K562 (cell line): ENCODE results near the gene CSTF2T. TPM values are rescaled to one million over a fixed set of nuclear protein-coding genes. Genes with fewer than 3 reads are reported as not detected.

Experiments used
- ARID1B ChIP-seq: fragments of 450-650 bp; IDR thresholded peaks from 2 replicates; pipeline ENCODE4 v1.6.1; 2016; ENCODE audit warnings: antibody characterized with exemption, mild to moderate bottlenecking, inconsistent platforms
- BRD4 ChIP-seq: fragments of 200-600 bp; sonication (generic); IDR thresholded peaks from 2 replicates; pipeline ENCODE4 v1.6.1; 2017; ENCODE audit warnings: inconsistent platforms
- BRF2 ChIP-seq: IDR thresholded peaks from 3 replicates; pipeline ENCODE4 v1.6.1; 2011; ENCODE audit warnings: borderline replicate concordance, mild to moderate bottlenecking; ENCODE audit not compliant: insufficient read length, insufficient read depth
- CBFB ChIP-seq: sonication (generic); formaldehyde crosslinking; IDR thresholded peaks from 2 replicates; pipeline ENCODE4 v1.4.0; 2020; ENCODE audit warnings: mild to moderate bottlenecking, missing genetic modification reagents
- CREBBP ChIP-seq: IDR thresholded peaks from one replicate; pipeline ENCODE4 v1.6.1; 2012; ENCODE audit warnings: low read depth, mild to moderate bottlenecking, control low read depth, inconsistent platforms, low read length
- DPF2 ChIP-seq: fragments of 450-650 bp; IDR thresholded peaks from 2 replicates; pipeline ENCODE4 v1.6.1; 2016
- FOXK2 ChIP-seq, 2 experiments: fragments of 450-650 bp; IDR thresholded peaks in 1 of 2; conservative IDR thresholded peaks in 1 of 2; 2 replicates each; pipeline ENCODE4 v1.6.1; 2016; ENCODE audit warnings: low read depth in 2 of 2, mild to moderate bottlenecking in 1 of 2
- GMEB1 ChIP-seq: fragments of 250-450 bp; sonication (Bioruptor Pico); IDR thresholded peaks from 2 replicates; pipeline ENCODE4 v1.4.0; 2020; ENCODE audit warnings: mild to moderate bottlenecking
- HOXB6 ChIP-seq: fragments of 250-450 bp; sonication (Bioruptor Pico); IDR thresholded peaks from 2 replicates; pipeline ENCODE4 v1.5.1; 2022; ENCODE audit warnings: mild to moderate bottlenecking, borderline replicate concordance
- JUNB ChIP-seq: fragments of 450-650 bp; formaldehyde crosslinking; conservative IDR thresholded peaks from 2 replicates; pipeline ENCODE4 v1.4.0; 2020; ENCODE audit warnings: mild to moderate bottlenecking
- MAFF ChIP-seq: IDR thresholded peaks from 2 replicates; pipeline ENCODE4 v1.6.1; 2012; ENCODE audit warnings: low read length, improper control_type of control experiment
- MAFG ChIP-seq: fragments of 450-650 bp; conservative IDR thresholded peaks from 2 replicates; pipeline ENCODE4 v1.6.1; 2016; ENCODE audit warnings: missing genetic modification characterization, missing compliant biosample characterization
- MAFK ChIP-seq: IDR thresholded peaks from 2 replicates; pipeline ENCODE4 v1.6.1; 2011; ENCODE audit warnings: low read length, improper control_type of control experiment
- NFE2 ChIP-seq: IDR thresholded peaks from 2 replicates; pipeline ENCODE4 v1.6.1; 2014; ENCODE audit warnings: antibody characterized with exemption, low read depth
- NUFIP1 ChIP-seq: fragments of 450-650 bp; IDR thresholded peaks from 2 replicates; pipeline ENCODE4 v1.6.1; 2018; ENCODE audit not compliant: partially characterized antibody
- PRDM10 ChIP-seq: fragments of 450-650 bp; IDR thresholded peaks from 2 replicates; pipeline ENCODE4 v1.6.1; 2018; ENCODE audit not compliant: partially characterized antibody
- SMARCA4 ChIP-seq: fragments of 450-650 bp; IDR thresholded peaks from 2 replicates; pipeline ENCODE4 v1.6.1; 2016
- YBX1 ChIP-seq: fragments of 450-650 bp; IDR thresholded peaks from 2 replicates; pipeline ENCODE4 v1.7.1; 2016; ENCODE audit warnings: mild to moderate bottlenecking
- YY1 ChIP-seq, 3 experiments: IDR thresholded peaks; 2 replicates each; pipeline ENCODE4 v1.6.1; 2011; ENCODE audit warnings: low read length in 2 of 3, mild to moderate bottlenecking in 2 of 3, moderate library complexity in 2 of 3, borderline replicate concordance in 1 of 3, control low read depth in 1 of 3, low read depth in 1 of 3; ENCODE audit not compliant: insufficient read depth in 3 of 3, insufficient replicate concordance in 2 of 3, control insufficient read depth in 1 of 3, insufficient read length in 1 of 3; ENCODE audit errors: extremely low read depth in 1 of 3
- ZBTB43 ChIP-seq: sonication (generic); formaldehyde crosslinking; IDR thresholded peaks from 2 replicates; pipeline ENCODE4 v1.8.0; 2023; ENCODE audit warnings: mild to moderate bottlenecking, missing genetic modification reagents
- ZKSCAN3 ChIP-seq: fragments of 250-450 bp; sonication (Bioruptor Pico); IDR thresholded peaks from 2 replicates; pipeline ENCODE4 v1.4.0; 2020
- ZNF133 ChIP-seq: fragments of 250-450 bp; sonication (Bioruptor Pico); IDR thresholded peaks from 2 replicates; pipeline ENCODE4 v1.4.0; 2020; ENCODE audit warnings: mild to moderate bottlenecking
- ZNF778 ChIP-seq: fragments of 450-650 bp; formaldehyde crosslinking; IDR thresholded peaks from 2 replicates; pipeline ENCODE4 v1.4.0; 2020; ENCODE audit warnings: mild to moderate bottlenecking, moderate library complexity
- polyA plus RNA-seq, 8 experiments: library from polyadenylated mRNA; depleted of rRNA in 4 of 8; stranded (reverse) in 5 of 8; unstranded in 3 of 8; fragments of >200 nt; fragmentation: Nextera tagmentation in 2 of 8; fragmentation: Illumina TruSeq in 1 of 8; extraction: Ambion mirVana in 2 of 8; extraction: Trizol in 1 of 8; gene quantifications; 2 replicates each; pipeline versions ENCODE4 v1.2.1 to v1.2.3, GENCODE V29; 2011 to 2014; ENCODE audit warnings: inconsistent platforms in 1 of 8, missing spikeins in 1 of 8
- total RNA-seq, 7 experiments: library from RNA; depleted of rRNA in 6 of 7; stranded (reverse); fragments of >200 nt in 6 of 7; fragmentation: Illumina TruSeq in 2 of 7; extraction: Trizol in 2 of 7; gene quantifications; 2 replicates each; pipeline versions ENCODE4 v1.2.1 to v1.2.3, GENCODE V29; 2011 to 2021; ENCODE audit warnings: low replicate concordance in 1 of 7

The CSTF2T gene
- total and polyA plus RNA-seq, 9 of the 15 experiments (the other 6 are each of a cell fraction or from before 2014, with no cell fraction given) = 10.3 to 32.4 (median 24.2) TPM

GRCh38 chr10:51691135-51691534 lies 8.3 kb downstream of the CSTF2T start (continued):
- TF ChIP-seq PRDM10 = peak; percentile 22
- peak; percentile 61 for TF ChIP-seq ARID1B
- no peak for TF ChIP-seq YBX1
- peak; percentile 84 for TF ChIP-seq DPF2
- no peak for TF ChIP-seq YY1 (IDR thresholded peaks at IDR 0.05; ENCODE audit: borderline replicate concordance in 1 of 3, control insufficient read depth in 1 of 3, extremely low read depth in 1 of 3, insufficient read depth in 3 of 3, insufficient read length in 1 of 3, insufficient replicate concordance in 2 of 3, low read depth in 1 of 3, low read length in 2 of 3)
- no peak for TF ChIP-seq ZKSCAN3 (CRISPR knock-in tag)
- TF ChIP-seq CBFB = no peak
- TF ChIP-seq ZNF133 (CRISPR knock-in tag) = no peak
- no peak for TF ChIP-seq HOXB6 (CRISPR knock-in tag)
- TF ChIP-seq MAFK = no peak
- no peak for TF ChIP-seq BRF2
- no peak for TF ChIP-seq BRD4
- no peak for TF ChIP-seq ZBTB43 (CRISPR knock-in tag)
- TF ChIP-seq MAFG (tag) = peak; percentile 49; the same call in 1 of the 2 replicates
- no peak for TF ChIP-seq GMEB1 (CRISPR knock-in tag)
- no peak for TF ChIP-seq ZNF778 (CRISPR knock-in tag)
- TF ChIP-seq MAFF = peak; percentile 3; the same call in 1 of the 2 replicates
- no peak for TF ChIP-seq CREBBP
- no peak for TF ChIP-seq JUNB (CRISPR knock-in tag)
- TF ChIP-seq NUFIP1 = no peak
- TF ChIP-seq NFE2 = peak; percentile 66
- TF ChIP-seq SMARCA4 = peak; percentile 84
- 0 out of 4 replicates have a peak, but pooled peaks of 1 of the 2 experiments have one; percentile 39 for TF ChIP-seq FOXK2 (conservative IDR thresholded peaks at IDR 0.05 in 1 of 2, IDR thresholded peaks at IDR 0.05 in 1 of 2; ENCODE audit: low read depth in 2 of 2)
